CD1c-positive myeloid dendritic cell (primary cell): Measurements from ENCODE around the gene MOGAT2.
"Not testable (repeated sequence)": the region's sequence is repeated elsewhere in the genome, so short reads cannot be mapped to it uniquely, and the experiment has no call there.

ENCODE experiments used
- DNase-seq: peaks from one replicate; pipeline ENCODE4 v3.0.0-alpha.2; 2016; ENCODE audit errors: extremely low spot score

Gene MOGAT2

GRCh38 chr11:75717608-75718418 is at the start of gene MOGAT2:
Gene MOGAT2 (plus strand): TSS chr11:75717838. CDS start chr11:75717889, 51 bp downstream.
- no peak for DNase-seq

GRCh38 chr11:75668451-75669297 is 49.0 kb upstream of the MOGAT2 start, which contains the start of gene MAP6:
Gene MAP6 (minus strand): TSS chr11:75669038. CDS start chr11:75668369, 669 bp downstream.
- peak; percentile 51 for DNase-seq

- peak; percentile 38 for DNase-seq
Measured at GRCh38 chr11:75673977-75674582, 43.6 kb upstream of the MOGAT2 start.

GRCh38 chr11:75677275-75677674 is 40.4 kb upstream of the MOGAT2 start:
- no peak for DNase-seq

GRCh38 chr11:75677909-75678308 is 39.7 kb upstream of the MOGAT2 start:
- no peak for DNase-seq

GRCh38 chr11:75678620-75679259 is 38.9 kb upstream of the MOGAT2 start:
- DNase-seq: no peak

- no peak for DNase-seq
Measured at GRCh38 chr11:75679566-75679965, 38.1 kb upstream of the MOGAT2 start.

- DNase-seq: not testable (repeated sequence)
Measured at GRCh38 chr11:75683856-75684255, 33.8 kb upstream of the MOGAT2 start.

- DNase-seq: peak; percentile 84
Measured at GRCh38 chr11:75689863-75690609, 27.6 kb upstream of the MOGAT2 start.

GRCh38 chr11:75691804-75692203 is 25.8 kb upstream of the MOGAT2 start:
- DNase-seq: no peak

GRCh38 chr11:75697906-75698581 is 19.6 kb upstream of the MOGAT2 start:
- no peak for DNase-seq

GRCh38 chr11:75700940-75701339 is 16.7 kb upstream of the MOGAT2 start:
- no peak for DNase-seq

GRCh38 chr11:75703695-75704237 is 13.9 kb upstream of the MOGAT2 start:
- DNase-seq: no peak

GRCh38 chr11:75705541-75705940 is 12.1 kb upstream of the MOGAT2 start:
- no peak for DNase-seq

- DNase-seq: peak; percentile 76
Measured at GRCh38 chr11:75706260-75706729, 11.3 kb upstream of the MOGAT2 start.

GRCh38 chr11:75714211-75714610 is 3.4 kb upstream of the MOGAT2 start:
- no peak for DNase-seq

- DNase-seq: no peak
Measured at GRCh38 chr11:75715688-75716087, 1.9 kb upstream of the MOGAT2 start.

- DNase-seq: no peak
Measured at GRCh38 chr11:75716659-75717058, 979 bp upstream of the MOGAT2 start.

- no peak for DNase-seq
Measured at GRCh38 chr11:75718419-75719339, 1.0 kb downstream of the MOGAT2 start.
